HG03457 (cell line): ENCODE results near the gene ZNF512B.
"Not testable (repeated sequence)": the region's sequence is repeated elsewhere in the genome, so short reads cannot be mapped to it uniquely, and the experiment has no call there.

Experiments used
- ATAC-seq: cut with Tn5 transposase; IDR thresholded peaks from one replicate; pipeline ENCODE4 v1.9.1; 2021; ENCODE audit warnings: moderate number of reproducible peaks; ENCODE audit not compliant: unreplicated experiment

ZNF512B gene

DNA sequence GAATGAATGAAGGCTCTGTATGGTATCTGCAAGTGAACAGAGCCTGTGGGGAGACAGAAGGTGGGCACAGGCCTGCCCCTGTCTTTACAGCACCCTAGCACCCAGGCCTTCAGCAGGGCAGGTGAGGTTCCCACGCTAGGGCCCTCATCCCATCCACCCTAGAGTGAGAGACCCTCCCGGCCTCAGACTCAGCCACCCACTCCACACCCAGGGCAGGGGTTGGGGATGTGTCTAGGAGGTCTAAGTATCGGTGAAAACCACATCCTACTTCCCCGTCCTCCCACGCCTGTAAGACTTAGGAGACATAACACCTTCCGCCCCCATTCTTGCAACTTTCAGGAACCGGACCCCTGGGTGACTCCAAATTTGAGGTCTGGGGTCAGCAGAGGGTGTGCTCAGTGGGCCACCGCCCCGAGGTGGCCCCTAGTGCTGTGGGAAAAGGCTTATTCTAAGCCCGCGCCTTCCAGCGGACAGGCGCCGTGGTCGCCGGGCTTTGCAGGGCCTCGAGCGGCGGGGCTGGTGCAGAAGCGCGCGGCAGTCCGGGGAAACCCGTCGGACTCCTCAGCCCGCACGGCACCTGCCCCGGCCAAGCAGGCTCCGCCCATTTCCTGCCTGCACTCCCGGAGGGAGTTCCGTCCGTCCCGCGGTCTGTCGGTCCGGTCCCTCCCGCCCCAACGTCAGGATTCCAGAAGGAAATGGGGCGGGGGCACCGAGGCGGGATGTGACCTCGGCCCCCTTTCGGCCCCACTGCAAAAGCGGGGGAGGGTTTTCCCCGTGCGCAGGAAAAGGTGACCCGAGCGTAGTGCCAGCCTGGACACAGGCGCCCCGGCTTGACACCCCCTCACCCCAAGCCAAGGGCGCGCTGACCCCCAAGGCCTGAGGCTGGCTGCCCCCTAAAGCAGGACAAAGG lies 8.8 kb upstream of the ZNF512B start:
- no peak for ATAC-seq

DNA sequence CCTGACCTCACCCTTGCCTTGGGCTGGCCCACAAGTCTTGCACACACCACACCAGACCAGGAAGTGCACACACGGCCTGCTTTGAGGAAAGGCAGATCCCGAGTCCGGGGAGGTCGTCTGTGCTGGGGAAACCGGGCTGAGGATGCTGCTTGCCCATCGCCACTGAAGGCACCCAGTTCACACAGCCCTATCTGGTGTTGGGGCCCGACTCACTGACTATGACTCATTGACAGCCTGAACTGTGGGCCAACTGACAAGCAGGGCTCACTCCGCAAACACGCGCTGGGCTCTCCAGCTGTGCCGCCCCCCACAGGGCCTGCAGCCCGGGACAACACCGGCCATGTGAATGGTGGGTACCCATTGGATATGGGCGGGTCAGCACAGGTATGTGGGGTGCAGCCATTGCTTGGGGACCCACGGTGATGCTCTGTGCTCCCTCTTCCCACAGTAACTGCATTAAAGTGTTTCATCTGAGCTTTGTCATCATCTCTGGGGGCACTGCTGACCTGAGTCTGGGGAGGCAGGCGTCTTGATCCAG lies 8.1 kb upstream of the ZNF512B start:
- ATAC-seq, result no peak

DNA sequence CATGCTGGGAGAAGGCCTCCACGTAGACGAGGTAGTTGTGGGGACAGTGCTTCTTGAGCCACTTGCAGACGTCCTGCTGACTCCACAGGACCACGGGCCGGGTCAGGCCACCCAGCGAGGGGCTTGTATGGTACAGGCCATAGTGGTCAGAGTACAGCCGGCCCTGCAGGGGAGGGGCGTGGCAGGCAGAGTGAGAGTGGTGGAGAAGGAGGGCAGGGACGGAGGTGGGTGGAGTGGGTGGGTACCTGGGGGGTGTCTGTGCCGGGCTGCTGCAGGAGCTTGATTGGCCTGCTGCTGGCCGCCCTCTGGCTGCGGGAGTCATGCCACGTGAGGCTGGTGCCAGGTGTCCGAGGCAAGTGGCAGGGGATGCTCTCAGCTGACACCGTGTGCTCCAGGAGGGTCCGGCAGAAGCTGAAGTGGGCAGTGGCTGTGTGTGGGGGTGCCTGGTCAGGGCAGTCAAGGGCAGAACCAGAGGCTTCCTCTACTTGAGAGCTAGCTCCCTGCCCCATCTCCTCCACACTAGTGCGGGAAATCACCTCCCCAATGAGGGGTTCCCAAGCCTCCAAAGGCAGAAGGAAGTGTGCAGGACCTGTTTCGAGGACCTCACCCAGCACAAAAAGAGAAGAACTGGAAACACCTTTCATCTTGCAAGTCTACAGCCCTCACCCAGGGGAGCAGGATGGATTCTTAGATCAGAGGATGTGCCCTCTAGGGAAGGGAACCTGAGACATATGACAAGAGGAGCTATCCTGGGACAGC lies 7.4 kb upstream of the ZNF512B start:
- no peak for ATAC-seq

DNA sequence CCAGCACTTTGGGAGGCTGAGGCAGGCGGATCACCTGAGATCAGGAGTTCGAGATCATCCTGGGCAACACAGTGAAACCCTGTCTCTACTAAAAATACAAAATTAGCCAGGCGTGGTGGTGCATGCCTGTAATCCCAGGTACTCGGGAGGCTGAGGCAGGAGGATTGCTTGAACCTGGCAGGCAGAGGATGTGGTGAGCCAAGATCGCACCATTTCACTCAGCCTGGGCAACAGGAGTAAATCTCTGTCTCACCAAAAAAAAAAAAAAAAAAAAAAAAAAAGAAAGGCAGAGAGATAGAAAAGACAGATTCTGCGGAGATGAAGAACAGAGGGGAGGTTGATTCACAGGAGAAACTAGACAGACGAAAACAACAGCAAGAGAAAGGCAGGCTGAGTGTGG lies 6.8 kb upstream of the ZNF512B start:
- ATAC-seq, result not testable (repeated sequence)

DNA sequence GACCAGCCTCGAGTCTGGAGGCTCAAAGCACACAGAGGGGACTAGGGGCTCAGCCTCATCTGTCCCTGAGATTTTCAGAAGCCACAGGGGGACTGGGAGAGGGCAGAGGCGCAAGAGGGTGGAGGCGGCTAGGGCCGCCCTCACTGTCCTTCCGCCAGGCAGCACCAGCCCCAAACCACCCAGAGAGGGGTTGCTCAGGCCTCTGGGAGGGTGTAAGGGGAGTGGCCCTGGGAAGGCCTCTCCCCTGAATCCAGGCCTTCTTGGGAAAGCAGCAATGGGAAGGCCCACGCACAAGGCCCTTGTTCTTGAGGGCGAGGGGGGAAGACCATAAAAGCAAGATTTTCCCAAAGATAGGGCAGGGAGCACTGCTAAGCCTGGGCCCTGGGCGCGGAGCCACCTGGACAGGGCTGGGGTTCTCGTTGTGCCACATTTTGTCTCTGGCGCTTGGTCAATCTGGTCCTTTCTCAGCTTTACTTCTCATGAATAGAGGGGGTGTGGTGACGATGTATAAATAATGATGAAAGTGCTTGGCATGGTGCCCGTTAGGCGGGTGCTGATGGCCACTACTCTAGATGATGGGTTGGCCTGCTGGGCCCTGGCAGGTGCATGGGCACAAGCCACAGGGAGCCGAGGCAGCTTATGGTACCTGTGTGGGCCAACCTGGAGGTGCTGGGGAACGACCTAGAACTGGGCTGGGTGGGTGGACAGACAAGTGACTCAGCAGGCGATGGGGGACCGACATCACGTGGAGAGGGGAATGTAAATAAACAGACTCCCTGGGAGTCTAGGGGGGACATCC lies 4.9 kb upstream of the ZNF512B start:
- no peak for ATAC-seq

DNA sequence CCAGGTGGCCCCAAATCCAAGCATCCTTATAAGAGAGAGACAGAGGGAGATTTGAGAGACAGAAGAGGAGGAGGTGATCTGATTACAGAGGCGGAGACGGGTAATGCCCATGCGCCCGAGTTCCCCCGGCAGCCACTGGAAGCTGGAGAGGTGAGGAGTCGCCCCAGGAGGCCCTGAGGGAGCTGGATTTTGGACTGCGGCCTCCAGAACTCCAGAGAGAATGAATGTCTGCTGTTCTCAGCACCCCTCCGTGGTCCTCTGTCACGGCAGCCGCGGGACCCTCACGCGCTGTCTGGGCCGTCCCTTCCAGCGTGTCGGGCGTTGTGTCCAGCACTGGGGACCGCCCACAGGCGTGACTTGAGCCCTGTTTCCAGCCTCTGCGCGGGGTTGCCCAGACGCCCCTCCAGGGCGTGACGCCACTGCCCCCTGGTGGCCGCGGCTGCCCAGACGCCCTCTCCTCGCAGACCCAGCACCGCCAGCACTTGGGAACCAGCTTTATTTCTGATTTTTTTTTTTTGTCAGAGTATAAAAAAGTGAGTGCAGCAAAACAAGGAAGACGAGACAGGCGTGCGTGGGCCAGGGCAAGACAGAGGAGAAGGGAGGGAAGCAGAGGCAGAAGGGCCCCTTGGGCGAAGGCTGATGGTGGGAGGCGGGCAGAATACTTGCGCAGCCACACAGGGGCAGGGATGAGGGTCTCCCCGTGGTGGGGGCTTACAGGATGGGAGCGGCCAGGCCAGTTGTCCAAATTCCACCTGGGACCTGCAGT lies 4.1 kb upstream of the ZNF512B start:
- ATAC-seq, result no peak

DNA sequence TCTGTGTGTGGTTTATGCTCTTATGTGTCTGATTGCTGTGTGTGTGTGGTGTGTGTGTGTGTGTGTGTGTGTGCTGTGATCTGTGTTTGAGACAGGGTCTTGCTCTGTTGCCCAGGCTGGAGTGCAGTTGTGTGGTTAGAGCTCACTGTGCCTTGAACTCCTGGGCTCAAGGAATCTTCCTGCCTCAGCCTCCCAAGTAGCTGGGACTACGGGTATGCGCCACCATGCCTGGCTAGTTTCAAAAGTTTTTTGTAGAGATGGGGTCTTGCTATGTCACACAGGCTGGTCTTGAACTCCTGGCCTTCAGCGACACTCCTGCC lies 3.4 kb upstream of the ZNF512B start:
- no peak for ATAC-seq

DNA sequence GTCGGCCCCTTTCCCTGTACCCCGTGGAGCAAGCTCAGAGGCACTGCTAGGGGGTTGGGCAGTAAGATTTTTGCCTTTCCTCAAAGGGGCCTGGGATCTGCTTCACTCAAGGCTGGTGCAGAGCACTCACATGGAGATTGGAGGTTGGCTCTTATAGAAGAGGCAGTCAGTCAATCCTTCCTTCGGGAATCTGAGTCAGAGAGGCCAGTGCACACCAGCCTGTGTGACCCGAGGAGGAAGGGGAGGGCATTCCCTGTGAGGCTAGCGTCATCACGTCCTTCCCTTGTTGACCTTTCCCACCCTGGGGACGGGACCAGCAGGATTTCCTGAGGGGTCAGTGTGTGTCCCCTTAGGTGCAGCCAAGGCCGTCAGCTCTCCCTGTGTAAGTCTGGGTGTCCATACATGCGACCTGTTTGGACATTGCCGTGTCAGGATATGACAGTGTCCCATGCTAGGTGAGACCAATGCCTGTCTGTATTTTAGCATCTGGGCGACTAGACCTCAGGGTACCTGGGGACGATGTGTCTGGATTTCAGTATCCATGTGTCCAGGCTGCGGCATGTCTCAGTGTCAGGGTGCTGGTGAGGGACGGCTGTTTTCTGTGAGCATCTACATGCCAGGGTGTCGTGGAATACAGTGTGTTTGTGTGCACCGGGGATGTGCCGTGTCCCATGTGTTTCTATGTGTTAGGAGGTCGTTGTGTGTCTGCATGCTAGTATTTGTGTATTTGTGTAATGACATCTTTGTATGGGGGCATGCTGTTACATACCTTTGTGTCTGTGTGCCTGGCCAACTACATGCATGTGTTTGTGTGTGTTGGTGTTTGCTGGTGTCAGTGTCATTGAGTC lies 2.8 kb upstream of the ZNF512B start:
- no peak for ATAC-seq

DNA sequence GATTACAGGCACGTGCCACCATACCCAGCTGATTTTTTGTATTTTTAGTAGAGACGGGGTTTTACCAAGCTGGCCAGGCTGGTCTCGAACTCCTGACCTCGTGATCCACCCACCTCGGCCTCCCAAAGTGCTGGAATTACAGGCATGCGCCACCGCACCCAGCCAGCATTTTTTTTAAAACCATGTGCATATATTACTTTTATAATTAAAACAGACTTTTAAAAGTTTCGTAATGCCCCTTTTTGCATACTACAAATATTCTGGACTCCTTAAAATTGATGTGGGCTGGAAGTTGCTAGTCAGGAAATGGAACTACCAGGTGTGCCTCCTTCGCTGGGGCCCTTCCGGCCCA lies 2.2 kb upstream of the ZNF512B start:
- ATAC-seq, result not testable (repeated sequence)

DNA sequence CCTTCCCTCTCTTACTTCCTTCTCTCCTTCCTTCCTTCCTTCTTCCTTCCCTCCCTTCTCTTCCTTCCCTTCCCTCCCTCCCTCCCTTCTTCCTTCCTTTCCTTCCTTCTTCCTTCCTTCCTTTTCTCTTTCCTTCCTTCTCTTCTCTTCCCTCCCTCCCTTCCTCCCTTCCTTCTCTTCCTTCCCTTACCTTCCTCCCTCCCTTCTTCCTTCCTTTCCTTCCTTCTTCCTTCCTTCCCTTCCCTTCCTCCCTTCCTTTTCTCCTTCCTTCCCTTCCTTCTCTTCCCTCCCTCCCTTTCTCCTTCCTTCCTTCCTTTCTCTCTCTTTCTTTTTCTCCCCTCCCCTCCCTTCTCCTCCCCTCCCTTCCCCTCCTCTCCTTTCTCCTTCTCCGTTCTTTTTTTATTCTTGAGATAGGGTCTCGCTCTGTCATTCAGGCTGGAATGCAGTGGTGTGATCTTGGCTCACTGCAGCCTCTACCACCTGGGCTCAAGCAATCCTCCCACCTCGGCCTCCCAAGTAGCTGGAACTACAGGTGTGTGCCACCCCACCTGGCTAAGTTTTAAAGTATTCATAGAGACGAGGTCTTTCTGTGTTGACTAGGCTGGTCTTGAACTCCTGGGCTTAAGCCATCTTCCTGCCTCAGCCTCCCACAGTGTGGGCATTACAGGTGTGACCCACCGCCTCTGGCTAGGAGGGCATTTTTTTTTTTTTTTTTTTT lies 1.1 kb upstream of the ZNF512B start:
- ATAC-seq, result no peak

DNA sequence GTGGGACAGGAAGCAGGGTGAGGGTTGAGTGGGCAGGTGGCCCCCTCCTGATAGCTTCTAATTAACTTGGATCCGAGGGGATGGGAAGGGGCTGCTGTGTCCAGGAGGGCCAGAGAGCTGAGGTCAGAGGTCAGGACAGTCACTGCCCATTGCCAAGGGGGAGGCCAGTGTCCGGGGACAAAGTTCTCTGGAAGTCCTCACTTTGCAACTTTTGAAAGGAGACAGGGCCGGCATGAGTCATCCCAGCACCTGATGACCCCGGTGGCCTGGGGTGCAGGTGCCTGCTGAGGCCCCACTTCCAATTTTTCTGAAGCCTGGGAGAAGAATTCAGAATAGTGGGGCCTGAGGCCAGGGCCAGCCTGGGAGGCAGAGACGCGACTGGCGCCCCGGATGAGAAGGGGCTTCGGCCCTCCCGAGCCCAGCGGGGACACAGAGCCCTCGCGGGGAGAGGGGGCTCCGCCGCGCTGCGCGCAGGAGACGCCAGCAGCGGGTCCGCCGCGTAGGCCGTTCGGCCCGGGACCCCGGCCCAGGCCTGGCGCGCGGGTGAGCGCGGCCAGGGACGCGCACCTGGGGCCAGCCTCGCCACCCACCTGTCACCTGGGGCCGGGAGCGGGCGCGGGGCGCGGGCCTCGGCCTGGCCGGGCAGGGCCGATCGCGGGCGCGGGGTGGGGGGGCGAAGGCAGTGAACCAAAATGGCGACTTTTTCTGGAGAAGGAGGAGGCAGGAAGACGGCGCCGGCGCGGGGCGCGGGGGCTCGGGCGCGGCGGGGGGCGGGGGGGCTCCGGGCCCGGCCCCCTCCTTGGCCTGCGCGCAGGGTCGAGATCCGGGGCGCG lies 586 bp downstream of the ZNF512B start:
- ATAC-seq, result no peak

DNA sequence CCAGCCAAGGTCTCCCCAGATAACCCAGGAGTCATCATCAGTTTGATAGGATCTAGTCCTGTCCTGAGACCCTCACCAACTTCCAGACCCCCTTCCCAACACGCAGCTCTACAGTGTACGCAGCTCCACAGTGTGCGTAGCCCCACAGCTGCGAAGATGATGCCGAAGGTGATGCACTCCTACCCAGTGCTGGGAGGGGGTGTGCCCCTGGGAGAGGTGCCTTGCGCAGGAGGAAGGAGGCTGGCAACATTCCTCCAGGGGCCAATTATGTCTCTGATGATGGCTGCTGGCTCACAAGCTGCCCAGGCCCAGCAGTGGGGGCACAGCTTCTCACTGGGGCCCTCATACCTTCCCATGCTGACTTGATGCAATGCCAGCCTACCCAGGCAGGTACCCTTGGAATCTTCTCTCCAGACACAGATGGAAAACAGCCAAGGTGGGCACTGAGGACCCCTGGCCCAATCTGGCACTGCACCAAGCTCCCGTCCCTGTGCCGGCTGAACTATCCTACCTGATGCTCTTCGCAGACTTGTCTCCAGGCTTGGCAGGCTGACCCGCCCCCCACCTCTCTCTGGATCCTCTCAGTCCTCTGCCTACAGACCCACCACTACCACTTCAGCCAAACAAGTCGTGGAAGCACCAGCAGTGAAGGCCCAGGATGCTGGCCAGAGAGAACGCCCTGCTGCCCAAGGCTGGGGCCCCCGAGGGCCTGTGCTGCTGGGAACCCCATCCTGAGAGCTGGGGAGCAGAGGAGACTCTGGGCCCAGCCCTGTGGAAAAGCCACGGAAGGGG lies 1.4 kb downstream of the ZNF512B start:
- no peak for ATAC-seq

DNA sequence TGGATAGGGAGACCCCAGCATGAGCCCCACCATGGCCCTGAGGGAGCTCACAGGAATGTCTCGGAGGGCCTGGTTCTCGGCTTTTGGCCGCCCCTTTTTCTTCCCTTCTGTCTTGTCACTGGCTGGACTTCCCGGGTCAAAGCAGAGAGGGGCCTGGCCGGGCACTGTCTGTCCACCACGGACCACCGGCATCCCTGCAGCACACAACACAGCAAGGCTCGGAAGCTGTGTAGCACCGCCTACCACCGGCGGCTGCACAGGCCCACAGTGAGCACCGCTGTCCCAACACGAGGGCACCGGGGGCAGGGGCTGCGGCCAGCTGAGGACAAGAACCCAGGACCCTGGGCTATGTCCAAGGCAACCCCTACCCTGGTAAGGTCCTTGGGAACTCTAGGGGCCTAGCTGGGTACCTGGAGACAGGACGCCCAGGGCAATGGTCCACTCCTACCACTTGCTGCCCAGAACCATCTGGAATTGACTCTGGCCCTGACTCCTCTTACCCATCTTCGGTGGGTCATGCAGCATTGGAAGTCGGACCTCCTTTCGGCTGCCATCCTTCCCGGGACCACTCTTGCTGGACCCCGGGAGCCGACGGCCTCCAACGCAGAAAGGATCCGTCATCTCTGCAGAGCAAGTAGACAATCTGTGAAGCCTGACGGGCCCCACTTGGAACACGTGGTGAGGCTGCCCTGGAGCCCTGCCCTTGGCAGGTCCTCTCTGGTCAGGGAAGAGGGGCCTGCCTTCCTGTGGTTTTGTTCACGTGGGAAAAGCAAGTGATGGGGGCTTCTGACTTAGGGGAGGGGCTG lies 2.2 kb downstream of the ZNF512B start:
- no peak for ATAC-seq

DNA sequence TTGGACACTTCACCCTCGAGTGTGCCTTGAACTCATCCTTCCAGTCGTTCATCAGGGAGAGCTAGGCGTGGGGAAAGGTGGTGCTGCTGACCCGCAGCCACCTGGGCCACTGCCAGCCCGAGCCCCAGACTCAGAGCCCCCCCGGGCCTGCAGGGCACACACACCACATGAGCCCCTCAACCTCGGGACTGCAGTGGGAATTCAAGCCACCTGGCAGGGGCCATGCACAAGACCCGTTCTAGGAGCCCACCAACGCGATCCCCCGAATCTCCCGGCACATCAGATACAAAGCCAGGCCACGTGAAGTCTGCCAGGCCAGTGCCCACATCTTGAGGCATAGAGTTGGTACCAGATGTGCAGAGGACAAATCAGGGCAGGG lies 2.8 kb downstream of the ZNF512B start:
- ATAC-seq, result no peak

DNA sequence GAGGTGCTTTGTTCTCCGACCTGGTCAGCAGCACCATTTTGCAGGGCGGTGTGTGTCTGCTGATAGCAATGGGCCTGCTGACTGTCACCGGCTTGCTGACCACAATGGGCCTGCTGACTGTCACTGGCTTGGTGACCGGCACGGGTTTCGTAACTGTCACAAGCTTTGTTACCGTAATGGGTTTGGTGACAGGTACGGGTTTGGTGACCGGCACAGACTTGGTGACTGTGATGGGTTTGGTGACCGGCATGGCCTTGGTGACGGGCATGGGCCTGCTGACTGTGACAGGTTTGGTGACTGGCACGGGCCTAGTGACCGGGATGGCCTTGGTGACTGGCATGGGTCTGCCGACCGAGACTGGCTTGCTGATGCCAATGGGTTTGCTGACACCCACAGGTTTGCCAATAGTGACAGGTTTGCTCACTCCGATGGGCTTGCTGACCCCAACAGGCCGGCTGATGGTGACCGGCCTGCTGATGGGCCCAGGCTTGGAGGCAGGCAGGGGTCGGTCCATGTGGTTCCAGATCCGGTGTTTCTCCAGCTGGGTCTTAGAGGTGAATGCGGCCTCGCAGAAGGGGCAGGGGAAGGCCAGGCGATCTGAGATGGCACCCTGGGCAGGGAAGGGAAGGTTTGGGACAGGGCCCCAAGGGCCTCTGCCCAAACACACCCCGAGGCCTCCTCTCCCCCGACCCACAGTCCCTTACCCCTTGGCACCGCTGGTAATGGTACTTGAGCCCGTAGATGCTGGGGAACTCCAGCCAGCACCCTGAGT lies 3.4 kb downstream of the ZNF512B start:
- ATAC-seq, result no peak

DNA sequence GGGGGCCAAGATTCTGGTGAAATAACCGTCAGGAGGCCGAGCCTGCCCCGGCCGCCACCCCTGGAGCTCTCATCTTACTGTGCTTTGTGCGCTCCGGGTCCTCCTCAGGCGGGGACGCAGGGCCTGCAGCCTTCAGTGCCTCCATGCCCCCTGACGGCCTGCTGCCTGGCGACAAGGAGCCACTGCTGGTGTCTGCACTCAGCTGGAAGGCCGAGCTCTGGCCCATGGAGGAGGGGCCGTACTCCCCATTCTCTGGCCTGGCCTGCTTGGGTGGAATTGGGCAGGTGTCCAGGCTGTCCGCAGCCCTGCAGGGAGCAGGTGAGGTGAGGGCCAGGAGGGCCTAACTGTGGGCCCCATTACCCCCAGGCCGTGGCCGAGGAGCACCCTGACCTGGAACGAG lies 5.3 kb downstream of the ZNF512B start:
- no peak for ATAC-seq
